CD1c-positive myeloid dendritic cell (primary cell): ENCODE data around the gene ARHGAP36.

Experiments used
- DNase-seq: peaks from one replicate; pipeline ENCODE4 v3.0.0-alpha.2; 2016; ENCODE audit errors: extremely low spot score

ARHGAP36 gene, protein sequence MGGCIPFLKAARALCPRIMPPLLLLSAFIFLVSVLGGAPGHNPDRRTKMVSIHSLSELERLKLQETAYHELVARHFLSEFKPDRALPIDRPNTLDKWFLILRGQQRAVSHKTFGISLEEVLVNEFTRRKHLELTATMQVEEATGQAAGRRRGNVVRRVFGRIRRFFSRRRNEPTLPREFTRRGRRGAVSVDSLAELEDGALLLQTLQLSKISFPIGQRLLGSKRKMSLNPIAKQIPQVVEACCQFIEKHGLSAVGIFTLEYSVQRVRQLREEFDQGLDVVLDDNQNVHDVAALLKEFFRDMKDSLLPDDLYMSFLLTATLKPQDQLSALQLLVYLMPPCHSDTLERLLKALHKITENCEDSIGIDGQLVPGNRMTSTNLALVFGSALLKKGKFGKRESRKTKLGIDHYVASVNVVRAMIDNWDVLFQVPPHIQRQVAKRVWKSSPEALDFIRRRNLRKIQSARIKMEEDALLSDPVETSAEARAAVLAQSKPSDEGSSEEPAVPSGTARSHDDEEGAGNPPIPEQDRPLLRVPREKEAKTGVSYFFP

GRCh38 chrX:131058136-131058868 is at the start of gene ARHGAP36:
Gene ARHGAP36, plus strand, starts transcription at chrX:131058346. Its CDS starts 23,320 bp downstream, at chrX:131081666.
- DNase-seq: no peak

DNA sequence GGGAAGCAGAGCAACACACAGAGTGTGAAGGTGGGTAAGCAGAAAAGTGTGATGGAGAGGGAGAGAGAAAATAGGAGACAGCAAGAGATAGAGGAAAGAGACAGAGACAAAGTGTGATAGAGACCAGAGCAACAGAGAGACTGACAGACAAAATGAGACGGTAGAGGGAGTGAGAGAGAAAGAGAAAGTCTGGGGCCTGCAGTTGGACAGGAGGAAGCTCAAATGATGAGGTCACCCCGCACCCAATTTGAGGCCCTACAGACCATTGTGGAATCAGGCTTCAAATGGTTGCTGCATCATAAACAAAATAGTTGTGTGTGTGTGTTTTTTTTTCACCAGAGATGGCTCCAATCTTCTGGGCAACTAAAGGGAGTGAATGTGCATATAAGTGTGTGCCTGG is 48.0 kb upstream of the ARHGAP36 start:
- no peak for DNase-seq

DNA sequence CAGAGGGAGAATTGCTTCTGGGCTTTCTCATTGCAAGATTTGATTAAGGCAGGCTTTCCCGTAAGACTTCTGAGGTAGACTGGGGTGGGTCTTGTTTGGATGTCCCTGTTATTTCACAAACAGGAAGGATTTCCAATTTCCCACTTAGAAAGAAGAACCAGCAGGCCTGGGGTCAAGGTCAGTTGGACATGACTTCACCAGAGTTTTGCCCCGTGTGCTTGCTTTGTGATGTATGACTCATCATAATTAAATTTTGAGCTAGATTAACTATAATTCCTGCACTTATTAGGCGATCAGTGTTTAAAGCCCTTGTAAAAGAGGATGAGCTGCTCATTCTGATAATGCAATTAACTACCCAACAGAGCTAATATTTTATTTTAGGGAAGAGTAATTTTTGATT is 32.8 kb upstream of the ARHGAP36 start:
- DNase-seq: no peak

DNA sequence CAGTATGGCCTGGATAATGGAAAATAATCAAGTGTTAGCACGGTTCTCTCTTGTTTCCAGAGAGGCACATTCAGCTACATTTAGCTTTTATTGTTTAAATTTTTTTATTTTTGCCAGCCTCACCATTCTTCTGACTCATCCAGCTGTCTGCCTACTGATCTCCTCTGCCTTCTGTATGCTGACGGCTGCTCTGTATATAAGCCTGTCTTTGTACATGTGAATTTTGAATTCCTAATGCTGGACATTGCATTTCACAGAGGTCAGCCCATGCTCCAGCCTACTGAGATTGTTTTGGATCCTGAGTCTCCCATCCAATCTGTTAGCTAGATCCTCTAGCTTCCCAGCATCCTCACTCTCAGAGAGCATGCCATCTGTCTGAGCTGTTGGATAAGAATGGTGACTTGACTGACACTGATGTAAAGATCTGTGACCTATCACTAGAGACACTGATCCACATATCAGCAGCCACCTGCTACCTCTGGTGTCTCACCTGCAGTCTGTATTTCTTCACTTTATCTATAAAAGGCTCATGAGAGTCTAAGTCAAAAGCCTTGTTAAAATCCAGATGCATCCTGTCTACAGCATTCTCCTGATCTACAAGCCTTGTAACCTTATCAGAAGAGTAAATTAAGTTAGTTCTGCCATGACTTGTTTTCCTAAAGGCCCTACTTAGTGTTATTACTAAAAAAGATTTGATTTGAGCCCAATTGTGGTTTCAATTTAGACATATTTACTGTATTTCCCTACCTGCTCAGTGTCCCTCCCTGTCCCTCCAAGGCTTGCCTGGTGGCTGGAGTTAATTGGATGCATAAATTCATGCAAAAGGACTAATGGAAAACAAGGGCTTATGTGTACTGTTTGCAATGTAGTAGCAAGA is 25.6 kb upstream of the ARHGAP36 start:
- DNase-seq: no peak

GRCh38 chrX:131034063-131034462 is 24.1 kb upstream of the ARHGAP36 start:
- no peak for DNase-seq

GRCh38 chrX:131040781-131041180 is 17.4 kb upstream of the ARHGAP36 start:
- no peak for DNase-seq

DNA sequence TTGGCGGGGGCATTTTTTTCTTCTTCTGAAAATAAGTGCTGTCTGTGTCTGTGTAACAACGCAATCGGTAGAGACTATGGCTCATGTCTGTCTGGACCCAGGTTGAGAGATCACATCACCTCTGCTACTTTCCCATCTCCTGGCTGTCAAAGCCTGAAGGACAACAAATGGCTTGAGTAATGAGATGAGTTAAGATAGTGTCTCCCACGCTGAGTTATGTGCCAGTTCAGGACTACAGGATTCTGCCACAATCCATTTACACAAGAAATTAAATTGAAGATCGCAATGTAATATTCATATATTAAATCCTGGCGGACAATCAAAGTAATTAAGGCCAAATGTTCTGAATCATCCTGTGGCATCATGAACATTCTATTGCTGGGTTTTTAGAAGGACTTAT is 16.5 kb upstream of the ARHGAP36 start:
- DNase-seq: no peak

DNA sequence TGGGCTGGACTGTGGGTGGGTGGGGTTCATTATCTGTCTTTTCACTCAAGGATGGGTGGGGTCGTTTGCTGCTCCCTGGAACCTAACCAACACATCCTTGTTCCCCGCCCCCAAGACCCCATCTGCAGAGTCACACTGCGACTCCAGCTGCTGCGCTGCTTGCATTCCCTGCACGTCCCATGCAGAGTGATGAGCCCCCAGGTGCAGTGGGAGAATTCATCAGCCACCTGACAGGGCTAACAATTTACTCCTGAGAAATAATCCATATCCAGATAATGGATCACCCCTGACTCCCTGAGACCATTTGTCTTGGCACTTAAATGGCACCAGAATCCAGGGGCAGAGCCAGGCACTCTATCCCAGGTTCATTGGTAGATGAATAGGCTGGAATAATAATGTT is 12.4 kb upstream of the ARHGAP36 start:
- DNase-seq: no peak

GRCh38 chrX:131046596-131046995 is 11.6 kb upstream of the ARHGAP36 start:
- no peak for DNase-seq

- no peak for DNase-seq
These were observed 11.0 kb upstream of the ARHGAP36 start for GRCh38 chrX:131047180-131047579.

- DNase-seq: no peak
These were observed 5.1 kb upstream of the ARHGAP36 start for GRCh38 chrX:131053076-131053475.

- DNase-seq: no peak
These were observed 3.2 kb upstream of the ARHGAP36 start for GRCh38 chrX:131054906-131055305.

DNA sequence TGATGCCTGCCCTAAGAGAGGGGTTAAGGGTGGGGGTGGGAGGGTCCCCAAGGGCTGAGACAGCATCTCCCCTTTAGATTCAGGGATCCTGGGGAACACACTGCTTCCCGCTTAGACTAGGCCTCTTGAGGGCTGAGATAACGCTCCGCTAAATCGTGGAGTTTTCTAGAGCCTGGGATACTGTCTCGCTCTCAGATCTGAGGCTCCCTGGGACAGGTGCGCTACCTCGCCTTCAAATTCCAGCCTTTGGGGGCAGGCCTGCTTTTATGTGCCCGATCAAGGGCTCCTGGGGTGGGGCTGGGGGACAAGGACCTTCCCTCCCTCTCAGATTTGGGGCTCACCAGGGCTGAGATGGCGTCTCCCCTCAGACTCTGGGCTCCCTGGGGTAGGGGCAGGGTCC is 440 bp upstream of the ARHGAP36 start:
- DNase-seq: no peak

DNA sequence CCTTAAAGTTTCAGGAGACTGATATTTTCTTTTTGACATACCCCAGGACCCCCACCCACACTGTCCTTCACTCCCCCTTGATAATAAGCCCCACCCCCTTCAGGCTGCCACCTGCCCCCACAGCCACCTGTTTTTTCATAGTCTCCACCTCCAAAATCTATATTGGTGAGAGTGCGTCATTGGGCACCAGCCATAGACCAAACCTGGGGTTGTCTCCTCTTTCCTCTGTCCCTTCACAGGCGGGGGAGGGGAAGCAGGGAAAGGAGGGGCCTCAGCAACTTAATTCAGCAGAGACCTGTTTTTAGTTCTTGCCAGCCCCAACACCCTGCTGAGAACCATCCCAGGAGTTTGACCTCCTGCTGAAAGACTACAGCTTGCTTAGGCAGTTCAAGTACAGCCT is 1.1 kb downstream of the ARHGAP36 start:
- DNase-seq: no peak

DNA sequence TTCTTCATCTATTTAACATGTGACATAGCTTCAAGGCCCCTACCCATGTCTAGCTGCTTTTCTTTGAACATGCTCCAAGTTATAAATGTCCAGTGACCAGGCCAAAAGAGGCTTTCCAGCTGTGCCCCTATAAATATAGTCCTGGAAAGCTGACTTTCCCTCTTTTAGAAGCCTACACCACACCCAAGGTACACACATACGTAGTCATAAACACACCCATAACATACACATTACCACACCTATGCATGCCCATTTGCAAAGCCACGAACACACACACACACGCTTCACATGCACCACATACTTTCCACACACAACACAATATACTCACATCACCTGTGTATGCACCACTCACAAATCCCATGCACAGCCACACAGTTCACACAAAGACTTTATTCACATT is 2.0 kb downstream of the ARHGAP36 start:
- DNase-seq: no peak

GRCh38 chrX:131061306-131061705 is 3.2 kb downstream of the ARHGAP36 start:
- DNase-seq: no peak

DNA sequence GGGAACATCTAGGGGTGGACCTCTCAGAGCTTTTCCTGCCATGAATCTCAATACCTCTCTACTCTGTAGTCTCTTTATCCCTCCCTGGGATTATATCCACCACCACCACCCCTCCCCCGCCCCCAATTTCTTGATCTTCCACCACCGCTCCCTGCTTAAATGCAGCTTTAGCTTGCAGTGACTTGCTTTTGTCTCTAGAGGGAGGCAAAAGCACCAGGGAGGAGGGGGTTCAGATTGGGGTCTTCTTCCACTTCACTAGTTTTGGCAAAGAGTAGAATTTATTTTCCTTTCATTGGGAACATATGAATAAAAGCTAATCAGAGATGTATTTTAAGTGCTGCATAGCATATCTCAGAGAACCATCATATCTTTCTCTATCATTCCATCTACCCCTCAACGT is 5.5 kb downstream of the ARHGAP36 start:
- DNase-seq: no peak

DNA sequence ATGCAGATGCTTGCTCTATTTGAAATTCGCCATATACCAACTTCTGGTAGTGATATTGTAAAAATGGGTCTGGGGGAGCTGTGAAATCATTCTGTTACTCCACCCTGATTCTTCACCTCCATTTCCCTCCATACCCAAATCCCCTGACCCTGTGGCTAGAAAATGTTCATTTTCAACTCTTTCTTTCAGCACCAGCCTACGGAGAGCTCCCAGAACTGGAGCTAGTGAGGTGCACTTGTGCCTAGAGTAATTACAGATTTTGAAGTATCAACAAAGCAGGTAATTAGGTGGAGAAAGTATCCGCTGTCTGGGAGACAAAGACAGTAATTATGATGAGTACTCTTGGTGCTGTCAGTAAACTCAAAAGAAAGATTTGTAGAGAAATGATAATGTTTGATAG is 8.1 kb downstream of the ARHGAP36 start:
- DNase-seq: no peak

DNA sequence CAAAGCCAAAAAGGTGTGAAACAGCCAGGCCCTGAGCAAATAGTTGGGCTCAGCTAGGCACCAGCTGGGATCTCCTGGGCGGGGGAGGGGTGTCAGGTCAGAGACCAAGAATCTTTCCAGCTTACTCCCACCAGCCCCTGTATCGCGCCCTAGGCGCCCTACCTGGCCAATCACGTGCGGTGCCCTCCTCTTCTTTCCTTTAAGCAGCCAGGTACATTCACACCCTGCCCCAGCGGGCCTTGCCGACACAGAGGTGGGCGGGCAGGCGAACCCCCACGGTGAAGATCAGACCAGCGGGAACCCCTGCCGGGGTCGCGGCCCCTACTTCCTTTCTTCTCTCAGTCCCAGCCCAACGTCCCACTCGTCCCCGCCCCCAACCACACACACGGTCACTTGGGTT is 9.1 kb downstream of the ARHGAP36 start:
- no peak for DNase-seq

DNA sequence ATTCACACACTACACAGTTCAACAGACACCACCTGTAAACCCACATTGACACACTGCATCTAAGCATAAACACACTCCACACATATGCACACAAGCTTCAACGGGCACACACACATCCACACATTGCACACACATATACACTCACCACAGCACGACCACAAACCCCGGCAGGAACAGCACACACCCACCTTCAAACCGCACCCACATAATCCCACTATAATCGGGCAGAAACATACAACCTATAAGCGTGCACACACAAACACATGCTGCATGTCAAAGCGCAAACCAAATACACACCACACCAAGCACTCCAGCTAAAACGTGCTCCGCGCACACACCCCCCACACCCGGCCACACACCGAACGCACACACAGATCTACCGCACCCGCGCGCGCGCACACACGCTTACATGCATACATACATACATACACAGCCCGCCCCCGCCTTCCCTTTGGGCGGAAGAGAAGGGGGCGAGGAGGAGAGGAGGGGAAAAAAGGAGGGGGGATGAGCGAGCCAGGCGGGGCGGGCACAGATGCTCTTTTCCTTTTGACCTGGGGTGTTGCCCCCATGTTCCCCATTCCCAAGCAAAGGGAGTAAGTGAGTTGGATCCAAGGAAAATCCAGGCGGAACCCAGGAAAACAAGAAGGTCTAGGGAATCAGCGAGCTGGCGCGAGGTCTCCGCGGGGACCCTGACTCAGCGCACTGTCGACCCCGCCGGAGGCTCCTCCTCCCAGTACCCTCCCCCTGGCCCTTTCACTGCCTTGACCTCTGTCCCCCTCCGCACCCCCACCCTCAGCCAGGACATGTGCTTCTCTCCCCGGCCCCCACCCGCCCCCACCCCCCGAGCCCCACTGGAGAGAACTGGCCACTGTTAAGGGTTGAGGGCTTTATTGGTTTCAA is 9.9 kb downstream of the ARHGAP36 start:
- DNase-seq: no peak
